HG03378 (cell line): ENCODE results near the gene IDH3A.

ENCODE experiments used
- ATAC-seq: cut with Tn5 transposase; IDR thresholded peaks from one replicate; pipeline ENCODE4 v1.9.1; 2021; ENCODE audit warnings: mild to moderate bottlenecking, moderate library complexity; ENCODE audit not compliant: unreplicated experiment

IDH3A gene

DNA sequence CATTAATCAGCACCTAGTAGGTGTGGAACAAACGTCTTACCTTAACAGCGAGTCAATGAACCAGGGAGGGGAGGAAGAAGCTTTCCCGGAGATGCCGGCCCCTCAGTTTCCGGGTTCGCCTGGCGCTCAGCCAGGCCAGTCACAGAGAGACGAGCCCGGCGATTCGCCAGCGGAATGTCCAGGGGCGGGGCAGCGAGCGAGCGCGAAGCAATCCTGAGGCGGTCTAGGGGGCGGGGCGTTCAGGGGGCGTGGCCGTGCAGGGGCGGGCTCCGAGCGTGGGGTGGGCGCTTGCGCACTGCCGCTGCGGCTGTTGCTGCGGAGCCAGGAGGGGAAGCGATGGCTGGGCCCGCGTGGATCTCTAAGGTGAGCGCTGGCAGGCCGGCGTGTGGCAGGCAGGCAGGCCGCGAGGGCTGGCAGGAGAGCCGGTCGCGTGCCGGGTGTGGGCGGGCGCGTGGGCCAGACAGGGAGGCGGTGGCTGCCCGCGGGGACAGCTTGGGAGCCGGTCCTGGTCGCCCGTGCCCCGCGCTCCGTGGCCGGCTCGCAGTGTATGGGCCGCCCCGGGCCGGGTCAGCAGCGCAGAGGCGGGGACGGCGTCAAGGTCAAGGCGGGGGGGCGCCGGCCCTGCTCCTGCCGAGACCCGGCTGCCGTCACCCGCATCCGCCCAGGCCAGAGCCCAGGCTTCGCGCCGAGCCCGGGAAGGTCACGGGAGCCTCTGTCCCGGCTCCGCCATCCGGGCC is at the start of gene IDH3A:
Gene IDH3A (plus strand): TSS at position 295 of the 737 bp plus-strand sequence. CDS start 42 bp downstream, at position 337.
- peak; percentile 43 for ATAC-seq

GRCh38 chr15:78100886-78101285 is 48.3 kb upstream of the IDH3A start:
- ATAC-seq: no peak

DNA sequence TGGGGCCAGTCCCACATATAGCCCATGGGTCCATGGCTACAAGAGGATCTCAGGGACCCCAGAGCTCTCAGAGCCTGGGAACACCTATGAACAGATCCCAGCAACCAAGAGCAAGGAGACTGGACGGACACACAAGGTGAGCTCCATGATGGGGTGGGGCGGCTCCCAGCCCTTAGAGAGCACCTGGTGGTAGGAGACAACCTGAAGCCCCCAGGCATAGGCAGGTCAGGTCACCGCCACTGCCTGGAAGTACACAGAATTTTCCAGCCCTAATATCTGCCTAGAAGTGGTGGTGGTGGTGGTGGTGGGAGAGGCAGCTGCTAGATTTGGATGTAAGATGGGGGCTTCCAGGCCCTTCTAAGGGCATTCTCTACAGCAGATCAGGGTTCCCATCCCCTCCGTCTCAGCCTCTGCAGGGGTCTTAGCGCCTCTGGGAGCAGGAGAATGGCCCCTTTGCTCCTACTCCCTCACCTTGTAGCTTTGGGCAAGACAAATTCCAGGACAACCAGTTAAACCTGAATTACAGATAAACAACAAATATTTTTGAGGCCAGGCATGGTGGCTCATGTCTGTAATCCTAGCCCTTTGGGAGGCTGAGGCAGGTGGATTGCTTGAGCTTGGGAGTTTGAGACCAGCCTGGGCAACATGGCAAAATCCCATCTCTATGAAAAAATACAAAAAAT is 47.6 kb upstream of the IDH3A start:
- ATAC-seq: no peak

- ATAC-seq: no peak
These were observed 47.0 kb upstream of the IDH3A start for GRCh38 chr15:78102211-78102610.

GRCh38 chr15:78102741-78103140 is 46.4 kb upstream of the IDH3A start:
- ATAC-seq: no peak

GRCh38 chr15:78103406-78104118 is 45.6 kb upstream of the IDH3A start:
- ATAC-seq: peak; percentile 60

- ATAC-seq: no peak
These were observed 45.1 kb upstream of the IDH3A start for GRCh38 chr15:78104119-78104479.

GRCh38 chr15:78104566-78105475 is 44.3 kb upstream of the IDH3A start:
- ATAC-seq: no peak

DNA sequence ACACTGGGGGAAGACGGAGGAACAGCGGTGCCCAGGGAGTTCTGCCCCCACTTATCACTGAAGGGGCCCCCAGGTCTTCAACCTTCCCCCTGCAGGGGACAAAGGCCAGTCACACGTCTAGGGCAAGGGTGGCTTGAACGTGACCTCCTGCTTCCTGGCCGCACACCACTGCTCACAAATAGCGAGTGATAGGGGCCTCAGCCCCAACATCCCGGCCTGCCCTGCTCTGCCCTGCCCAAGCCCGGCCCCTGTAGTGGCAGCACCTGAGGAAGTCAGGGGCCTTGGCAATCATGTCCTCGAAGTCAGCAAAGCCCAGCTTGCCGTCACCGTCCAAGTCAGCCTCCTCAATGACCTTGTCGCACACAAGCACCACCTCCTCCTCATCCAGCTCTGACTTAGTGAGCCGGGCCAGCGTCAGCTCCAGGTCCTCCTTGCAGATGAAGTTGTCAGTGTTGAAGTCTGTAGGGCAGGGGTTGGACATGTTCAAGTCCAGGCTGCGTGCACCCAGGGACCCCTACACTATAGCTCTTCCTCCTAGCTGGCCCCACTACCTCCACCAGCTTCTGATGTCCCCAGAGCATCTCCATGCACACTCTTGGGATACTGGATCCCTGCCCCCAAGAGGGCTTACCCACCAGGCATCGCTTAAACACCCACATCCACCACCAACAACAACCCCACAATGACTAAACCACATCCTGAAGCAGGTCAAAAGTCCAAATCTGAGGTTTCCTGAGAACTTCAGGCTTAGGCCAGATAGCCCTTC is 43.5 kb upstream of the IDH3A start:
- ATAC-seq: no peak

GRCh38 chr15:78107471-78107870 is 41.7 kb upstream of the IDH3A start:
- no peak for ATAC-seq

DNA sequence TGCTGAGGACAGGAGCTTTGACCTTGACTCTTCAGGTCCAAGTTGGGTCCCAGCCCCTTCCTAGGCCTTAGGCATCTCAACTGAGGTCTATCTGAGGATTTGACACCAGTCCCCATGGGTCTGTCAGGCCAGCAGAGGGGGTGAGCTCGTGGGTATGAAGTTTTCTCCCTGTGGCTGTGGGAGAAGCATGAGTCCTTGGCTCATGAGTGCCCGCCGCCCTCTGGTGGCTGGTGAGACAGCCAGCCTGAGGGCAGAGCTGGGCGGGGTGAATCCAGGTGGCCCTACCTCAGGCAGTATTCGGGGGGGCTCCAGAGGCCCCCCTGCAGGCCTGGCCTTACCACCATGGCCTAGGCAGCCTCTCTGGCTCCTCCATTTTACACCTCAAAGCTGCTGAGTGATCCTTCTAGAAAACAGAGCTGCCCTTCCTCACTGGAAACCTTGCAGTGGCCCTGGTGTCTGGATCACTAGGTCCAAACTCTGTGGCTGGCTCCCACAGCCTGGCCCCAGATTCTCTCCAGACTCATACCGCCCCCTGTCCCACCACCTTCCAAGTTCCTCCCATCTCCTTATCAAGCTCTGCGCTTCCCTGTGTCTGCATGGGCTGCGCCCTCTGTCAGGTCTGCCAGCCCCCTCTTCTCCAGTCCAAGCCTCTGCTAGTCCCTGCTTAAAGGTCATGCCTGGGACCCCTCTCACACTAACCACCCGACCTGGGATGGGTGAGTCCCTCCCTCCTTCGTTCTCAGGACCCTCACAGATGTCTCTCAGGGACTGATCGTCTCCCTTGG is 40.7 kb upstream of the IDH3A start:
- ATAC-seq: no peak

GRCh38 chr15:78109156-78109555 is 40.0 kb upstream of the IDH3A start:
- no peak for ATAC-seq

- ATAC-seq: no peak
These were observed 39.1 kb upstream of the IDH3A start for GRCh38 chr15:78110096-78110495.

GRCh38 chr15:78110916-78111475 is 38.2 kb upstream of the IDH3A start:
- ATAC-seq: no peak

- no peak for ATAC-seq
These were observed 37.4 kb upstream of the IDH3A start for GRCh38 chr15:78111788-78112187.

DNA sequence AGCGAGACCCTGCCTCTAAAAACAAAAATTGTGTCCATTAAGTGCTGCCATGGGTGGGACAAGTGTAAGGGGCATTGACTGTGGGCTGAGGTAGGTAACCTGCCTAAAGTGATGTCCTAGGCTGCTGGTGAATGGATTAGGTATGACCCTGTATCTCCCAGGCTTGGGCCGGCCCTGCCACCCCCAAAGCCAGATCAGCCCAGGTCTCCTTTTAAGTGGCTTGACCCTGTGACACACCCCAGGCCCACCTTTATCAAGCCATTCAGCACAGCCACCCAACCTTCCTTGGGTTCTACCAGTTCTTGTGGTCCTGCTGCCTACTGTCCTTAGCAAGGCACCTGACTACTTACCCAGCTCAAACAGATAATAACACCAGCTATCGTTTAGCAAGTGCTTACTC is 36.6 kb upstream of the IDH3A start:
- ATAC-seq: no peak

GRCh38 chr15:78120523-78120922 is 28.6 kb upstream of the IDH3A start:
- no peak for ATAC-seq

DNA sequence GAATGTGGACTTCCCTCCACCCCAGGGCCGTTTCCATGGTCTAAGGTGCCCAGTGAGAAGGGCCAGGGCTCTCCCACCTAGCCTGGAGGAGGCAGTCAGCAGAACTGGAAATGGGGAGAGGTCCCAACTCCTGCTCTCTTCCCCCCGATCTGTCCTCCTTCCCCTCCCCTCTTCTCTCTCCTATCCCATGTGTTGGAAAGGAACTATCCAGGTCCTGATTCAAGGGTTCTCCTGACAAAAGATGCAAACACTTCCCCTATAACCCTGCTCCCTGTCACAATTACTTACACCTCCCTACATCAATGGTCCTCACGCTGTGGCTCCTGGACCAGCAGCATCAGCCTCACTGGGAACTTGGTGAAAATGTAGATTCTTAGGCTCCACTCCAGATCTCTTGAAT is 23.9 kb upstream of the IDH3A start:
- no peak for ATAC-seq

DNA sequence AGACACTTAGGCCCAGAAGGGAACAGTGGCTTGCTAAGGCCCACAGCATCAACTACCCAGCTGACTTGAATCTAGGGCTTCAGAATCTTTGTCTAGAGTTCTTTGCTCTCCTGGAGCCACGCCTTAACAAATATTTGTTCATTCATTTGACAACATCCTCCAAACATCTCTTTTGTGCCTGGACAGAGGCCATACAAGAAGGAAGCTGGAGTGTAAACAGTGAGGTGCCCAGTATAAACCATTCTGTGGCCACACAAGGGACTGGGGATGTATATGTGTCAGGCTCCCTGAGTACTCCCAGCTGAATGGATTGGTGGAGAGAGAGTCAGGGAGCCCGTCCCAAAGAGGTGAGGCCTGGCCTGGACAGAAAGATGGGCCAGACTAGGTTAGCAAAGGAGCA is 21.3 kb upstream of the IDH3A start:
- ATAC-seq: no peak
